Astrocyte (in vitro differentiated cells and primary cell): ENCODE data around the gene EXD3. TPM values are rescaled to one million over a fixed set of nuclear protein-coding genes. Genes with fewer than 3 reads are reported as not detected.

Source experiments
- DNase-seq: peaks from one replicate; pipeline ENCODE4 v3.0.0-alpha.2; 2010; ENCODE audit warnings: low read depth
- FAIRE-seq: peaks from 2 replicates; lab custom pipeline; 2011; peaks lifted over from hg19 to GRCh38; lab: Jason Lieb, UNC
- H2AFZ ChIP-seq: 2 replicates; pipeline ENCODE4 v1.6.0; 2012; ENCODE audit warnings: low read depth, low read length, inconsistent platforms
- H3K27ac ChIP-seq: 2 replicates; pipeline ENCODE4 v1.5.1; 2011; ENCODE audit warnings: low read depth, low read length, inconsistent platforms
- H3K27me3 ChIP-seq: 2 replicates; pipeline ENCODE4 v1.6.0; 2011; ENCODE audit warnings: low read length, inconsistent platforms; ENCODE audit not compliant: insufficient read depth
- H3K36me3 ChIP-seq: 2 replicates; pipeline ENCODE4 v1.5.1; 2011; ENCODE audit warnings: low read length, inconsistent platforms; ENCODE audit not compliant: insufficient read depth
- H3K4me1 ChIP-seq: 2 replicates; pipeline ENCODE4 v1.5.1; 2011; ENCODE audit warnings: low read length, inconsistent platforms; ENCODE audit not compliant: insufficient read depth
- H3K4me2 ChIP-seq: 2 replicates; pipeline ENCODE4 v1.6.0; 2012; ENCODE audit warnings: low read length, inconsistent platforms
- H3K4me3 ChIP-seq: 2 replicates; pipeline ENCODE4 v1.5.1; 2011; ENCODE audit warnings: low read depth, mild to moderate bottlenecking, low read length, inconsistent platforms; ENCODE audit not compliant: insufficient read depth
- H3K79me2 ChIP-seq: 2 replicates; pipeline ENCODE4 v1.6.0; 2012; ENCODE audit warnings: mild to moderate bottlenecking, low read length, inconsistent platforms; ENCODE audit not compliant: insufficient read depth
- H3K9ac ChIP-seq: 2 replicates; pipeline ENCODE4 v1.6.0; 2012; ENCODE audit warnings: mild to moderate bottlenecking, low read length, inconsistent platforms
- H3K9me3 ChIP-seq: 2 replicates; pipeline ENCODE4 v1.5.1; 2012; ENCODE audit warnings: low read depth, mild to moderate bottlenecking, low read length, inconsistent platforms; ENCODE audit not compliant: insufficient read depth
- H4K20me1 ChIP-seq: 2 replicates; pipeline ENCODE4 v1.6.0; 2012; ENCODE audit warnings: low read length, inconsistent platforms; ENCODE audit not compliant: insufficient read depth
- H3K27ac Mint-ChIP-seq: one replicate; pipeline ENCODE4 v1.8.0; 2021; ENCODE audit warnings: mild to moderate bottlenecking, mixed read lengths; ENCODE audit not compliant: unreplicated experiment
- H3K27me3 Mint-ChIP-seq: one replicate; pipeline ENCODE4 v1.8.0; 2021; ENCODE audit warnings: low read depth, mixed read lengths; ENCODE audit not compliant: unreplicated experiment
- H3K36me3 Mint-ChIP-seq: one replicate; pipeline ENCODE4 v1.8.0; 2021; ENCODE audit warnings: low read depth, mixed read lengths; ENCODE audit not compliant: unreplicated experiment
- H3K4me1 Mint-ChIP-seq: one replicate; pipeline ENCODE4 v1.8.0; 2021; ENCODE audit warnings: low read depth, mixed read lengths; ENCODE audit not compliant: unreplicated experiment
- H3K4me3 Mint-ChIP-seq: one replicate; pipeline ENCODE4 v1.8.0; 2021; ENCODE audit warnings: mild to moderate bottlenecking, moderate library complexity, mixed read lengths; ENCODE audit not compliant: unreplicated experiment
- H3K9me3 Mint-ChIP-seq: one replicate; pipeline ENCODE4 v1.8.0; 2021; ENCODE audit warnings: mild to moderate bottlenecking, mixed read lengths; ENCODE audit not compliant: unreplicated experiment
- EZH2 ChIP-seq: IDR thresholded peaks from 2 replicates; pipeline ENCODE4 v1.6.1; 2012; ENCODE audit warnings: mild to moderate bottlenecking, low read length, inconsistent platforms; ENCODE audit not compliant: insufficient read depth
- total RNA-seq: library from RNA; stranded (reverse); gene quantifications from 2 replicates; pipeline ENCODE4 v1.2.1, GENCODE V29; 2021
- TF ChIP-seq, protein P1 (sequence below): IDR thresholded peaks from 2 replicates; pipeline ENCODE4 v1.5.1; 2011; ENCODE audit warnings: low read depth, mild to moderate bottlenecking, inconsistent platforms, low read length, moderate library complexity; ENCODE audit not compliant: insufficient read depth

Gene EXD3
- total RNA-seq, 1 donor from 2014 or later: 8.5 TPM

DNA sequence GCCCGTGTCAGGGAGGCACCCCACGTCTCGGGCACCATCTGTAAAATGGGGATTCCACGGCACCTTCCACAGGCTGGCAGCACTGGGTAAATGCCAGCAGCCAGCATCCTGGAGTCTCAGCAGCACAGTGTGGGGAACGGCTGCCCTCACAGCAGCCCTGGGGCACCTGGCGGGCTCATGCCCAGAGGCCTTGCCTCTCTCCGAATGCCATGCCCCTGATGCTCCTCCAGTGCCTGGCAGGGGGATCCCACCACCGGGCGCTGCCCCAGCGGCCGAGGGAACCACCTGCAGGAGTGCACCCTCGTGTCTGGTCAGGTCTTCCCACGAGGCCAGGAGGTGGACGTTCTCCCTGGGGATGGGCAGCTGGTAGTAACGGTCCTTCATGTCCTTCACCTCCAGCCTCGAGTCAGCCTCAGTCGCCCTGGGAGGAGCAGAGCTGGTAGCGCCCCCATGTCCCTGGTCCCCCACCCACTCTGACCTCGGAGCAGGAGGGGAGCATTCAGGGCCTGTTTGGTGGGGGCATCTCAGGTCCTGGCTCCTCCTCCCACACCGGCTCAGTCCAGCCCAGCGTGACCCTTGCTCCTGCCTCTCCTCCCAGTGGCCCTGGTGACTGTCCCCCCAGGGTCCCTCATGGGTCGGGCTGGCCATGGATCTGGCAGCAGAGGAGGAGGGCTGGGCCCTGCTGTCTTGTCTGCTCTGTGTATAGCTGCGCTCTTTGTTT, 71.0 kb downstream of the EXD3 start:
- no peak overlapping the region for H3K4me3 Mint-ChIP-seq
- Histone ChIP-seq H3K4me1 (no peaks in the 10 kb centered on the region), H3K27me3 (no peaks in the 10 kb centered on the region), H3K4me2 (no peak overlapping the region), H3K36me3 (no peaks in the 10 kb centered on the region), H4K20me1 (no peaks in the 10 kb centered on the region), H3K9ac (no peak overlapping the region), H3K27ac (no peak overlapping the region), H3K79me2 (no peaks in the 10 kb centered on the region), H3K9me3 (peaks cover 11% of the 10 kb centered on the region), H2AFZ (no peak overlapping the region), H3K4me3 (no peak overlapping the region)
- H3K4me1 Mint-ChIP-seq: no peaks in the 10 kb centered on the region
- no peak overlapping the region for H3K27ac Mint-ChIP-seq
- peaks cover 6% of the 10 kb centered on the region for H3K36me3 Mint-ChIP-seq
- no peak for DNase-seq
- H3K9me3 Mint-ChIP-seq: peaks cover 10% of the 10 kb centered on the region
- FAIRE-seq: no peak
- TF ChIP-seq, protein P1, sequence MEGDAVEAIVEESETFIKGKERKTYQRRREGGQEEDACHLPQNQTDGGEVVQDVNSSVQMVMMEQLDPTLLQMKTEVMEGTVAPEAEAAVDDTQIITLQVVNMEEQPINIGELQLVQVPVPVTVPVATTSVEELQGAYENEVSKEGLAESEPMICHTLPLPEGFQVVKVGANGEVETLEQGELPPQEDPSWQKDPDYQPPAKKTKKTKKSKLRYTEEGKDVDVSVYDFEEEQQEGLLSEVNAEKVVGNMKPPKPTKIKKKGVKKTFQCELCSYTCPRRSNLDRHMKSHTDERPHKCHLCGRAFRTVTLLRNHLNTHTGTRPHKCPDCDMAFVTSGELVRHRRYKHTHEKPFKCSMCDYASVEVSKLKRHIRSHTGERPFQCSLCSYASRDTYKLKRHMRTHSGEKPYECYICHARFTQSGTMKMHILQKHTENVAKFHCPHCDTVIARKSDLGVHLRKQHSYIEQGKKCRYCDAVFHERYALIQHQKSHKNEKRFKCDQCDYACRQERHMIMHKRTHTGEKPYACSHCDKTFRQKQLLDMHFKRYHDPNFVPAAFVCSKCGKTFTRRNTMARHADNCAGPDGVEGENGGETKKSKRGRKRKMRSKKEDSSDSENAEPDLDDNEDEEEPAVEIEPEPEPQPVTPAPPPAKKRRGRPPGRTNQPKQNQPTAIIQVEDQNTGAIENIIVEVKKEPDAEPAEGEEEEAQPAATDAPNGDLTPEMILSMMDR: no peak
- no peak for TF ChIP-seq EZH2
- no peaks in the 10 kb centered on the region for H3K27me3 Mint-ChIP-seq

DNA sequence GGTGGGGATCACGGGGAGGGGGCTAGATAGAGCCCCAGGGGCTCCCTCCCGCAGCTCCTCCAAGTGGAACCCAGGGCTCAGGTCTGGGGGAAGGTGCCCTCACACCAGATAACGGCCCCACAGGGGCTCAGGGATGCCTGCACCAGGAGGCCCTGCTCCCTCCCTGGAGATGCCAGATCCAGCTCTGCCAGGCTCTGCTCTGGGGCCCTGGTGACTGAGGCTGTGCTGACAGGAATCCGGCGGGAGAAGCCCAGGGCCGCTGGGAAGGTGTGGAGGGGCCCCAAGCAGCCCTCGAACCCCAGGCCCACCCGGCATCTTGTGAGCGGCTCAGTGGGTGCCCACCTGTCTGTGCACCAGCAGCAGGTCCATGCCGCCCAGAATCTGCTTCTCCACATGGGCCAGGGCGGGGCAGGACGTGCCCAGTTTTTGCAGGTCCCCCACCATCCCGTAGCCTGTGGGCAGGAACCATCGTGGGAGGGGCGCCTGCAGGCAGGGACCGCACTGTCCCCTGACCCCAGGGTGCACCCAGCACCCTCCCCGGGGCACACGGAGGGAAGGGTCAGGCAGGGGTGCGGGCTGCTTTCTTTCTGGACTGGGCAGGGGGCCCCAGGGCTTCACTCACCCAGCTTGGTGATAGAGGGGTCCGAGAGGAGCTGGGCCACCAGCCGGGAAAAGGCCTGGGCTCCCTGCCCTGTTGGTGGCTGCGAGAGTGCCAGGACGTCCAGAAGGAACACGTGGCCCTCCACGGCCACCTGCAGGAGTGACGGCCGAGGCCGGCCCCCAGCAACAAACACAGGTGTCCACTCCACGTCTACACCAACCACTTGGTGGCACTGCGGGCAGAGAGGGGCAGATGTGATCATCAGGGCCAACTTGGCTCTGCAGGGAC, 72.0 kb downstream of the EXD3 start:
- H3K27me3 ChIP-seq: no peaks in the 10 kb centered on the region
- H3K9me3 ChIP-seq: peaks cover 12% of the 10 kb centered on the region
- H2AFZ ChIP-seq: no peak overlapping the region
- Mint-ChIP-seq H3K4me3 (no peak overlapping the region), H3K4me1 (no peaks in the 10 kb centered on the region), H3K27ac (no peak overlapping the region), H3K36me3 (peaks cover 6% of the 10 kb centered on the region), H3K9me3 (peaks cover 9% of the 10 kb centered on the region), H3K27me3 (no peaks in the 10 kb centered on the region)
- no peak overlapping the region for H3K4me2 ChIP-seq
- FAIRE-seq (no peak), DNase-seq (no peak)
- H3K36me3 ChIP-seq: no peaks in the 10 kb centered on the region
- H3K4me3 ChIP-seq: no peak overlapping the region
- TF ChIP-seq EZH2: no peak
- TF ChIP-seq, protein P1: no peak
- no peaks in the 10 kb centered on the region for H4K20me1 ChIP-seq
- no peaks in the 10 kb centered on the region for H3K79me2 ChIP-seq
- no peak overlapping the region for H3K9ac ChIP-seq
- no peak overlapping the region for H3K27ac ChIP-seq
- H3K4me1 ChIP-seq: no peaks in the 10 kb centered on the region
